ENCODE results near the gene FNBP1.

DNA sequence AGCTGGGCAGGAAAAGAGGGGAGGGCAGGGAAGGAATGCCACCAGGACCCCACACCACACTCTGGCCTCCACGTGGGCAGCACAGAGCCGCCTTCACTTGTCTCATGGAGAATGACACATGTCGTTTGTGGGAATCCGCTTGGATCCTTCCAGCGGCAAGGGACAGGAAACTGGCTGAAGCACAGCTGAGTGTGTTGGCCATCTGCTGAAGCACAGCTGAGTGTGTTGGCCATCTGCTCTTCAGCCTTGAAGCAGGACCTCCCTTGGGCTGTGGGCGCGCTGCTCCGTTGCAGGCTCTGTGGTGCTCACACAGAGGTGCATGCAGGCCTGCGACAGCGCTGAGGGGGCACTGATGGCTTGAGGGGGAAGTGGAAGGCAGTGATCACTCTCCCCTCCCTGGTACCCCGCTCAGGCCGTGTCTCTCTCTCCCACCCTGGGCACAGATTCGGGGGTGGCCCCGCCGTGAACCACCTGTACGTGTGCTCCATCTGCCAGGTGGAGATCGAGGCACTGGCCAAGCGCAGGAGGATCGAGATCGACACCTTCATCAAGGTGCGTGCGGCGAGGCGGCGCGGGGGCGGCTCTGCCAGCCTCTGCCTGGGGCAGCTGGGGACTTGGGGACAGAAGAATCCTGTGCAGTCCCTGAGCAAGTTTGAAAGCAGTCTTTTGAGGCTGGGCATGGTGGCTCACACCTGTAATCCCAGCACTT, 167.1 kb downstream of the FNBP1 start:
- no peak for TF ChIP-seq EZH2 (IDR thresholded peaks at IDR 0.05)
- TF ChIP-seq POLR2AphosphoS5 (IDR thresholded peaks at IDR 0.05; ENCODE audit: borderline replicate concordance, low read depth, low read length): no peak

Data from SK-N-MC (cell line).